Endothelial cell (in vitro differentiated cells): ENCODE measurements around the gene SUSD2. TPM values are rescaled to one million over a fixed set of nuclear protein-coding genes. Genes with fewer than 3 reads are reported as not detected.

Experiments
- DNase-seq: peaks from one replicate; pipeline ENCODE4 v3.0.0; 2021; ENCODE audit warnings: low spot score
- H3K27ac Mint-ChIP-seq: one replicate; pipeline ENCODE4 v1.8.0; 2021; ENCODE audit warnings: mixed read lengths, inconsistent platforms; ENCODE audit not compliant: unreplicated experiment
- H3K27me3 Mint-ChIP-seq: one replicate; pipeline ENCODE4 v1.8.0; 2021; ENCODE audit warnings: mild to moderate bottlenecking, moderate library complexity, mixed read lengths, inconsistent platforms; ENCODE audit not compliant: unreplicated experiment
- H3K36me3 Mint-ChIP-seq: one replicate; pipeline ENCODE4 v1.8.0; 2021; ENCODE audit warnings: mild to moderate bottlenecking, low read depth, mixed read lengths, inconsistent platforms; ENCODE audit not compliant: unreplicated experiment
- H3K4me1 Mint-ChIP-seq: one replicate; pipeline ENCODE4 v1.8.0; 2021; ENCODE audit warnings: mild to moderate bottlenecking, mixed read lengths, inconsistent platforms; ENCODE audit not compliant: unreplicated experiment
- H3K4me3 Mint-ChIP-seq: one replicate; pipeline ENCODE4 v1.8.0; 2021; ENCODE audit warnings: mild to moderate bottlenecking, mixed read lengths, inconsistent platforms; ENCODE audit not compliant: unreplicated experiment
- H3K9me3 Mint-ChIP-seq: one replicate; pipeline ENCODE4 v1.8.0; 2021; ENCODE audit warnings: mixed read lengths, inconsistent platforms; ENCODE audit not compliant: unreplicated experiment
- CTCF ChIP-seq: fragments of 200-600 bp; sonication (generic); IDR thresholded peaks from one replicate; pipeline ENCODE4 v1.5.0; 2021; ENCODE audit warnings: antibody characterized with exemption; ENCODE audit not compliant: unreplicated experiment
- total RNA-seq: library from RNA; stranded (reverse); fragmentation: NEBNext Ultra II Directional; extraction: Animal tissue kit (Norgen Biotek cat#: 25700); gene quantifications from one replicate; pipeline ENCODE4 v1.2.1, GENCODE V29; 2021; ENCODE audit not compliant: unreplicated experiment

The SUSD2 gene
- total RNA-seq, 1 donor from 2014 or later = 0.38 TPM

DNA sequence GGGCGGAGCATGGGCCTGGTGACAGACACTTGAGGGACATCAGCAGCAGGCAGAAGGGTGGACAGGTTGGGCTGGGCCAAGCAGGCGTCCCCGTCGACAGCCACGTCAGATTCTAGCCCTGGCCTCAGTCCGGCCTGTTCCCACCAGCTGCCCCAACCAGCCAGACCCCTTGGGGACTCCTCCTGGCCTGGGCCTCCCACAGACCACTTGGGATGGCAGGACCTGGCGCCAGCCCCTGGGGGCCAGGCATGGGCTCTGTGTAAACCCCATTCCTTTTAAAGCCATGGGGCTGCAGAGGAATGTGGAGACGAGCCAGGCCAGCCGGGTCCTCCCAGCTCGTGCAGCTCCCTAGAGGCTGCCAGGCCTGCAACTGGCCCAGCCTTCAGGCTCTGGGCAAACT is 4.7 kb upstream of the SUSD2 start:
- no peak overlapping the region for H3K27ac Mint-ChIP-seq
- peaks cover 4% of the 10 kb centered on the region for H3K36me3 Mint-ChIP-seq
- TF ChIP-seq CTCF = no peak
- H3K4me3 Mint-ChIP-seq = no peak overlapping the region
- no peaks in the 10 kb centered on the region for H3K9me3 Mint-ChIP-seq
- H3K27me3 Mint-ChIP-seq = peaks cover 3% of the 10 kb centered on the region
- DNase-seq = no peak
- H3K4me1 Mint-ChIP-seq = peaks cover 8% of the 10 kb centered on the region

GRCh38 chr22:24177045-24177444 is 4.2 kb upstream of the SUSD2 start:
- Mint-ChIP-seq H3K4me1 (peaks cover 8% of the 10 kb centered on the region), H3K9me3 (no peaks in the 10 kb centered on the region), H3K36me3 (peaks cover 4% of the 10 kb centered on the region), H3K4me3 (no peak overlapping the region), H3K27ac (no peak overlapping the region), H3K27me3 (peaks cover 3% of the 10 kb centered on the region)
- no peak for DNase-seq
- TF ChIP-seq CTCF = no peak

- peaks cover 4% of the 10 kb centered on the region for H3K36me3 Mint-ChIP-seq
- H3K4me1 Mint-ChIP-seq = peaks cover 8% of the 10 kb centered on the region
- H3K27me3 Mint-ChIP-seq = peaks cover 3% of the 10 kb centered on the region
- H3K27ac Mint-ChIP-seq = no peak overlapping the region
- H3K9me3 Mint-ChIP-seq = no peaks in the 10 kb centered on the region
- DNase-seq = no peak
- no peak for TF ChIP-seq CTCF
- H3K4me3 Mint-ChIP-seq = no peak overlapping the region
Measured at GRCh38 chr22:24177456-24177855, 3.8 kb upstream of the SUSD2 start.

- Mint-ChIP-seq H3K9me3 (no peaks in the 10 kb centered on the region), H3K27me3 (peaks cover 3% of the 10 kb centered on the region), H3K4me1 (peaks cover 8% of the 10 kb centered on the region), H3K4me3 (no peak overlapping the region), H3K36me3 (peaks cover 4% of the 10 kb centered on the region), H3K27ac (no peak overlapping the region)
- no peak for DNase-seq
- no peak for TF ChIP-seq CTCF
Measured at GRCh38 chr22:24178021-24178431, 3.3 kb upstream of the SUSD2 start.

DNA sequence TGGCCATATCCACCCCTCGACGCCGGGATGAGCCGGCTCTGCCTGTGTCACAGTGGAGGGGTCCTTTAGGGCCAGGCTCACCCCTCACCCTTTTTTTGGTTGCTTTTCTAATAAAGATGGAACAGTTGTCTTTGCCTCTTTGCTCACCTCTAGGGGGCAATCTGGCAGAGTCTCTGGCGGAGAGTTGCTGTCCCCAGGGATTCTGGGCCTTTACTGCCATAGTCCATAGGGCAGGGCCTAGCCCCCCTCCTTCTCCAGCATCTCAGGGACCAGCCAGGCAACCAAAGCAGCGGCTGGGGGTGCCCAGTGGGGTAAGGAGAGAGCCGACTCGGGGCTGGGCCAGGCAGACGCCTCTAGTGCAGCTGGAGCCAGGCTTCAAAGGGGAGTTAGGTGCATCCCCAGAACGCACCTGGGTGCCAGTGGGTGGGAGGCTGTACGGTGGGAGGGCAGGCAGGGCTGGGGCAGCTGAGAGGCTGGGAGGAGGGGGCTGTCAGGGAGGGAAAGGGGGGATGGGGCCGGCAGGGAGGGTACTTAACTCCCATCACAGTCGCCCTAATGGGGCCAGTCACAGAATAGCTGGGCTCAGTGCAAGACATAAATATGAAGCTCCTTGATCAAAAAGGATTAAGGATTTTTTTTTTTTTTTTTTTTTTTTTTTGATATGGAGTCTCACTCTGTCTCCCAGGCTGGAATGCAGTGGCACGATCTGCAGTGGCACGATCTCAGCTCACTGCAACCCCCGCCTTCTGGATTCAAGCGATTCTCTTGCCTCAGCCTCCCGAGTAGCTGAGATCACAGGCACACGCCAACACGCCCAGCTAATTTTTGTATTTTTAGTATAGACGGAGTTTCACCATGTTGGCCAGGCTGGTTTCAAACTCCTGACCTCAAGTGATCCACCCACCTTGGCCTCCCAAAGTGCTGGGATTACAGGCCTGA is 2.5 kb upstream of the SUSD2 start:
- peaks cover 8% of the 10 kb centered on the region for H3K4me1 Mint-ChIP-seq
- H3K9me3 Mint-ChIP-seq = no peaks in the 10 kb centered on the region
- peaks cover 3% of the 10 kb centered on the region for H3K27me3 Mint-ChIP-seq
- peak; percentile 19 for TF ChIP-seq CTCF
- no peak overlapping the region for H3K4me3 Mint-ChIP-seq
- H3K36me3 Mint-ChIP-seq = peaks cover 4% of the 10 kb centered on the region
- peak overlapping the region; percentile 52 for H3K27ac Mint-ChIP-seq
- no peak for DNase-seq
